ENCODE results near the gene FOXN3. TPM values are rescaled to one million over a fixed set of nuclear protein-coding genes. Genes with fewer than 3 reads are reported as not detected.

The FOXN3 gene
- total RNA-seq, 2 donors from 2014 or later, result 42.3 to 61.6 TPM

DNA sequence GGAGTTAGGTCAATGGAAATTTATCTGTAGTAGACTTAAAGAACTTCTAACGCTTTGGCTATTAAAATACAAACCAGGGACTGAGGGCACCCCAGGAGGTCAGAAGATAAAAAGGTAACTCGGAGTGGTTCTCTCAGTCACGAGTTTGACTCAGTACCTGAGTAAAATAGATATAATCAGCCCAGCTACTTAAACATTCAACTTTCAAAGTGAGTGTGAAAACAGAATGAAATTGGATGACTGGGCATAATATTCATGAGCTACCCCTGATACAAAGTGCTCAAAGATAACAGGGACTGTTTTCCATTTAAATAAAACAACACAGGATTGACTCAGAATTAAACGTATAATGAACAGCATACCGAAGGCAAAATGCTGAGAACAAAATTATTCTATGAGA is 75.0 kb downstream of the FOXN3 start:
- H3K4me3 ChIP-seq, result no peak overlapping the region
- H3K27ac ChIP-seq, result no peak overlapping the region
- H3K36me3 ChIP-seq (replicated peaks in 1 of 2; ENCODE audit: insufficient read depth in 1 of 2, low read depth in 2 of 2), result no peaks in the 10 kb centered on the region
- no peaks in the 10 kb centered on the region for H3K27me3 ChIP-seq
- peaks cover 18% of the 10 kb centered on the region for H3K4me1 ChIP-seq
- 72 to 78% methylated on average over 5 of the region's 5 CpGs for WGBS, 2 donors
- no peaks in the 10 kb centered on the region for H3K9me3 ChIP-seq
- DNase-seq, result no peak
- intact Hi-C loops (cut with DNase I), result no loop called here
- ATAC-seq, result no peak
- TF ChIP-seq, protein P1, sequence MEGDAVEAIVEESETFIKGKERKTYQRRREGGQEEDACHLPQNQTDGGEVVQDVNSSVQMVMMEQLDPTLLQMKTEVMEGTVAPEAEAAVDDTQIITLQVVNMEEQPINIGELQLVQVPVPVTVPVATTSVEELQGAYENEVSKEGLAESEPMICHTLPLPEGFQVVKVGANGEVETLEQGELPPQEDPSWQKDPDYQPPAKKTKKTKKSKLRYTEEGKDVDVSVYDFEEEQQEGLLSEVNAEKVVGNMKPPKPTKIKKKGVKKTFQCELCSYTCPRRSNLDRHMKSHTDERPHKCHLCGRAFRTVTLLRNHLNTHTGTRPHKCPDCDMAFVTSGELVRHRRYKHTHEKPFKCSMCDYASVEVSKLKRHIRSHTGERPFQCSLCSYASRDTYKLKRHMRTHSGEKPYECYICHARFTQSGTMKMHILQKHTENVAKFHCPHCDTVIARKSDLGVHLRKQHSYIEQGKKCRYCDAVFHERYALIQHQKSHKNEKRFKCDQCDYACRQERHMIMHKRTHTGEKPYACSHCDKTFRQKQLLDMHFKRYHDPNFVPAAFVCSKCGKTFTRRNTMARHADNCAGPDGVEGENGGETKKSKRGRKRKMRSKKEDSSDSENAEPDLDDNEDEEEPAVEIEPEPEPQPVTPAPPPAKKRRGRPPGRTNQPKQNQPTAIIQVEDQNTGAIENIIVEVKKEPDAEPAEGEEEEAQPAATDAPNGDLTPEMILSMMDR (IDR thresholded peaks at IDR 0.05), result no peak
- TF ChIP-seq POLR2A (IDR thresholded peaks at IDR 0.05), result no peak

DNA sequence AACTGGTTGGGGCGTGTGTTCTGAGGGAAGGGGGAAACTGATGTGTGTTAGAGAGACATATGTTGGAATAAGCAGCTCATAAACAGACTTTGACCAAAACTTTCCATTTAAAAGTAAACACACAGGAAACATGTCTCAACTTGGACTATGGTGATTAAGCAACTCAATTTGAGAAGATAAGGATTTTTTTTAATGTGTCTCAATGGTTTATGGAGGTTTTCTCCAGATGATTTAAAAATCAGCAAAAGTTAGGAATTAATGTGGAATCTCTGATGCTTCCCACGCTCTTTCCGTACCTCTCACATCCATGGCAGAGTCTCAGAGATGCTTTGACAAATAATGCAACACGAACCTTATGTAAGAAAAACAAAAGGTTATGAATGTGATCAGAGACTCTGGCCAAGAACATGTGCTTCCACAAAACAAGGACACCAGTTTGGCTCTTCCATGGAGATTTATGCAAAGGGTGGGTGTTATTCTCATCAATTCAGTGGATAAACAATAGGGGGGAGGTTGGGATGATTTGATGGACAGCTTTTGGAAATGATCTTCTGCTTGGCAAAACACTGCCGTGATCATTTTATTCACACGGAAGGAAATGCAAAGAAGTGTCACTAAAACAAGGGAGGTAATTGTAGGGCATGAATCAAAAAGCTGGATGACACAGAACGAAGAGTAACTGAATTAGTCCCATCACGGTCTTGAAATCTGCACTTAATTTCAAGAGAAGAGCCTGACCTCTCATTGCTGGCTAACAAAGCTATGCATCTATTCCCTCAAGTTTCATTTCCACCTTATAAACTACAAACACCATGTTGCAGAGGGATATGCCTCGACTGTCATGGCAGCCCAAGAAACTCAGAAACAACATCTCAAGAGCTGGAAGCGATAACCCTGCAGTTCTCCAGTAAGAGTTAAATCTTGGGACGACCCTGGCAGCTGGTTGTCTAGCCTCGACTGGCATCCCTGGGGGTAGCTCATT is 76.5 kb downstream of the FOXN3 start:
- H3K4me1 ChIP-seq, result peaks cover 18% of the 10 kb centered on the region
- peak overlapping the region in 1 of 4 donors; percentile 22 for H3K27ac ChIP-seq
- intact Hi-C loops (cut with DNase I), result no loop called here
- H3K27me3 ChIP-seq, result no peaks in the 10 kb centered on the region
- no peaks in the 10 kb centered on the region for H3K9me3 ChIP-seq
- TF ChIP-seq POLR2A (IDR thresholded peaks at IDR 0.05), result no peak
- TF ChIP-seq, protein P1 (IDR thresholded peaks at IDR 0.05), result no peak
- ATAC-seq, result peak; percentile 49
- no peaks in the 10 kb centered on the region for H3K36me3 ChIP-seq (replicated peaks in 1 of 2; ENCODE audit: insufficient read depth in 1 of 2, low read depth in 2 of 2)
- WGBS, 2 donors, result 78 to 80% methylated on average over 12 of the region's 12 CpGs
- no peak overlapping the region for H3K4me3 ChIP-seq
- no peak for DNase-seq

DNA sequence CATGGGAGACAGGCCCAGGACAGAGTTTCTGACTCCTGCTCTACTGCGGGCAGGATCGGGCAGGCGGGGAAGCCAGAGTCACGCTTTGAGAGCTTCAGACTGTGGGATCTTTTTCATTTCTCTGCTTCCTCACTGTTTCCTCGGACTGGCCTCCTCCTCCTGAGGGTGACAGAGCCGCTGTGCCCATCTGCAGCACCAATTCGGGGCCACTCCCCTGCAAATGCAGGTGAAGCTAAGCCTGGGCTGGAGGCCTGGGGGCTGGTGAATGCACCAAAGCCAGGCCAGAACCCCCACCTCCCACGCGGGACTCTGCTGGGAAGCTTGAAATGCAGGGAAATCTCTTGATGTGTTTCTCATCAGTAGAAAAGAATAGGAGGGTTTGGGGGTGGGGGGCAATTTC is 77.5 kb downstream of the FOXN3 start:
- intact Hi-C loops (cut with DNase I), result no loop called here
- peak overlapping the region in 1 of 4 donors; percentile 16 for H3K27ac ChIP-seq
- no peaks in the 10 kb centered on the region for H3K9me3 ChIP-seq
- H3K36me3 ChIP-seq (replicated peaks in 1 of 2; ENCODE audit: insufficient read depth in 1 of 2, low read depth in 2 of 2), result no peaks in the 10 kb centered on the region
- ATAC-seq (no peak), DNase-seq (no peak)
- no peak overlapping the region for H3K4me3 ChIP-seq
- H3K4me1 ChIP-seq, result peaks cover 18% of the 10 kb centered on the region
- TF ChIP-seq, protein P1 (IDR thresholded peaks at IDR 0.05), result no peak
- TF ChIP-seq POLR2A (IDR thresholded peaks at IDR 0.05), result no peak
- no peaks in the 10 kb centered on the region for H3K27me3 ChIP-seq
- WGBS, 2 donors, result 72 to 94% methylated on average over 9 of the region's 9 CpGs

DNA sequence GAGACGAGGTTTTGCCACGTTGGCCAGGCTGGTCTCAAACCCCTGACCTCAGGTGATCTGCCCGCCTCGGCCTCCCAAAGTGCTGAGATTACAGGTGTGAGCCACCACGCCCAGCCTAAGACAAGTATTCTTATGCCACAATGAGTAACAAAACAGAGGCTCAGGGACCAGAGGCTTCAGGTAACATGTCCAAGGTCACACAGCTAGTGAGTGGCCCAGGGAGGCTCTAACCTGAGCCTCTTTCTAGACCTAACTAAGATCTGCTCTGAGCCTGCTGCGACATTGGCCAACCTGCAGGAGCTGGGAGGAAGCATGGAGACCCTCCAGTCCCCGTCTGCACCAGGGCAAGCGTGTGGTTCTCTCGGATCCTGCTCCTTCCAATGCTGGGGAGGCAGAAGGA is 77.9 kb downstream of the FOXN3 start:
- H3K36me3 ChIP-seq (replicated peaks in 1 of 2; ENCODE audit: insufficient read depth in 1 of 2, low read depth in 2 of 2), result no peaks in the 10 kb centered on the region
- no peak overlapping the region for H3K4me3 ChIP-seq
- no peaks in the 10 kb centered on the region for H3K9me3 ChIP-seq
- intact Hi-C loops (cut with DNase I), result no loop called here
- WGBS, 2 donors, result 93 to 95% methylated on average over 7 to 9 of the region's 9 CpGs
- peak overlapping the region in 1 of 4 donors; percentile 16 for H3K27ac ChIP-seq
- H3K4me1 ChIP-seq, result peaks cover 18% of the 10 kb centered on the region
- DNase-seq (no peak), ATAC-seq (no peak)
- H3K27me3 ChIP-seq, result no peaks in the 10 kb centered on the region
- TF ChIP-seq, protein P1 (IDR thresholded peaks at IDR 0.05), result no peak
- no peak for TF ChIP-seq POLR2A (IDR thresholded peaks at IDR 0.05)
